GM19025 (cell line): ENCODE measurements around the gene SLC22A13.
"Not testable (repeated sequence)": the region's sequence is repeated elsewhere in the genome, so short reads cannot be mapped to it uniquely, and the experiment has no call there.

Experiments used
- ATAC-seq: cut with Tn5 transposase; IDR thresholded peaks from one replicate; pipeline ENCODE4 v1.9.1; 2021; ENCODE audit warnings: mild to moderate bottlenecking, low read depth, moderate library complexity; ENCODE audit not compliant: unreplicated experiment

Gene SLC22A13

DNA sequence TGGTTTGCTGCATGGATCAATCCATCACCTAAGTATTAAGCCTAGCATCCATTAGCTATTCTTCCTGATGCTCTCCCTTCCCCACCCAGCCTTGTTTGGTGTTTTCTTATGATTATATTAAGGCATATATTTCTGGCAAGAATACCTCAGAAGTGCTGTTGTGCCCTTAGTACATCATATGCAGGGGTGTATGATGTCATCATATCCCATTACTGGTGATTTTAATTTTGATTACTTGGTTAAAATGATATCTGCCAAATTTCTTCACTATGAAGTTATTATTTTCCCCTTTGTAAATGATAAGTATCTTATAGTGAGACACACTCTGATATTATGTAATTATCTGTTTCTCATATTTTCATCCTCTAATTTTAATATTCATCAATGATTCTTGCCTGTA lies 31.9 kb downstream of the SLC22A13 start:
- ATAC-seq: no peak

DNA sequence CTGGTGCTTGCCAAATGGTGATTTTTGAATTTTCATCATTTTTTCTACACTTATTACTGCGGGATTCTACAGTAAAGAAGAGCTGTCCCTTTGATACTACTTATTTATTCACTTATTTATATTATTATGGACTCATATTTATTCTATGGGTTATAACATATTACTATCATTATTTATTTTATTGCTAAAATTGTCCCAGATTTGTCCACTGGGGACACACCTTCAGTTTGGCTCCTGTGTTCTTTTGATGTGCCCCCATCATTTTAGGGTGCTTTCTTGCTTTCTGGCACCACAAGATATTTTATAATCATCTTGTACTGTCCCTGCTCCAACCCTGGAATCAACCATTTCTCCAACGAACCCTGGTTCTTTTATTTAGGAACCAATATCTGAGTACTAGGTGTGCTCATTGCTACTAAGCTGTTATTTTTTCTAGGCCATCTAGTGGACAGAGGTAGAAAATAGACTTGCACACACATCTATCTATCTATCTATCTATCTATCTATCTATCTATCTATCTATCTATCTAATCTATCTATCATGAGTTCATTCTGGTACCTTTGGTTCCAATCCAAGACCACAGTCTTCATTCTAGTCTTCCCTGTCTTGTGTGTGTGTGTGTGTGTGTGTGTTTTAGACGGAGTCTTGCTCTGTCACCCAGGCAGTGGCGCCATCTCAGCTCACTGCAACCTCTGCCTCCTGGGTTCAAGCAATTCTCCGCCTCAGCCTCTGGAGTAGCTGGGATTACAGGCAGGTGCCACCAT lies 32.5 kb downstream of the SLC22A13 start:
- no peak for ATAC-seq

DNA sequence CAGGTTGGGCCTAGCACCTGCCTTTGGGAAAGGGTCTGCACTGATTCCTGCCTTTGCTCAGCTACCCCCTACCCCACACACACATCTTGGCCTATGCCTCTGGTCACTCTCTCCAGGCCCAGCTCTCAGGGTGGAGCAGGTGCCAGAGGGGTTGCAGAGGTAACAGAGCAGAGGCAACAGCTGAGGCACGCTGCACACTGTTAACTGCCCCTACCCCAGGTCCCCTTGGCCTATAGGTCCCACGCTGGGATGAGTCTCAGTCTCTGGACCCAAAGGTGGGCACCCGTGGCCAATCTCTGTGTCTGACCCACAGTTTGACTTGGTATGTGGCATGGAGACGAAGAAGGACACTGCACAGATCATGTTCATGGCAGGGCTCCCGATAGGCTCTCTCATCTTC lies 41.3 kb downstream of the SLC22A13 start:
- no peak for ATAC-seq

DNA sequence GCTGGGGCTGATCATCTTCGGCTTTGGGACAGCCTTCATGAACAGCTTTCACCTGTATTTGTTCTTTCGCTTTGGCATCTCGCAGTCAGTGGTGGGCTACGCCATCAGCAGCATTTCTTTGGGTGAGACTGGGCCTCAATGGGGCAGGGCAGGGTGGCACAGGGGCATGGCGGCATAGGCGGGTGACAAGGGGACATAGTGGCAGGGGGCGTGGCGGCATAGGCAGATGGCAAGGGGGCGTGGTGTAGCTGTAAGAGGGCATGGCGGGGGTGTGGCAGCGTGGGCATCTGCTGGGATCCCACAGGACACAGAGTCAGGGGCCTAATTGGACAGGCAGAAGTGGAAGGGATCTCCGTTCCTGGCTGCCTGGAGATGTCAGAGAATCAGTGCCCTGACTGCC lies 42.0 kb downstream of the SLC22A13 start:
- no peak for ATAC-seq

DNA sequence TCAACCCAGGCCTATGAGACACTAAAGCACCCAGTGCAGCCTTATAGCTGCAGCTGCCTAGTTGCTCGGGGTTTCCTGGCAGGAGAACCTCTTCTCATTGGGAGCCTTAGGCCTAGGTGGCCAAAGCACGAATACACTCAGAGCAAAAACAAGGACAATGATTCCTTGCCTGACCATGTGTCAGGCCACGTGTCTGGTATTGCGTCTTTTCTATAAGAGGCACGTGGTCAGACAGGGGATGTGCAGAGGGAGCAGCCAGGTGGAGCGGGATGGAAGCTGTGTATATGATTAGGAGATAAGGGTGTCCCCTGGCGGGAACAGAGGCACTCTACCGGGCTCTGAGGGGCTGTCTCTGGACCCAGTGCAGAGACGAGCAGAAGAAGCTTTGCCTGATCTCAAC lies 42.8 kb downstream of the SLC22A13 start:
- no peak for ATAC-seq

DNA sequence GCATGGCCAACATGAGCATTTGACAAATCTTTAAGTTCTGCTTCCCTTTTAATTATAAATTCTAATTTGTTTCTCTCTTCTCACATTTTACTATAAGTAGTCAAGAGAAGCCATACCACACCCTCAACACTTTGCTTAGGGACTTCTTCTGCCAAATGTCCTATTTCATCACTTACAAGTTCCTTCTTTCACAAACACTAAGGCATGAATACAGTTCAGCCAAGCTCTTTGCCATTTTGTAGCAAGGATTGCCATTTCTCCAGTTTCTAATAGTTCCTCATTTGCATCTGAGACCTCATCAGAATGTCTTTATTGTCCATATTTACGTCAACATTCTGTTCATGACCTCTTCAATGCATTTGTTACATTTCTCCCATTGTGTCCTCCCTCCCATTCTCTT lies 45.9 kb downstream of the SLC22A13 start:
- no peak for ATAC-seq

DNA sequence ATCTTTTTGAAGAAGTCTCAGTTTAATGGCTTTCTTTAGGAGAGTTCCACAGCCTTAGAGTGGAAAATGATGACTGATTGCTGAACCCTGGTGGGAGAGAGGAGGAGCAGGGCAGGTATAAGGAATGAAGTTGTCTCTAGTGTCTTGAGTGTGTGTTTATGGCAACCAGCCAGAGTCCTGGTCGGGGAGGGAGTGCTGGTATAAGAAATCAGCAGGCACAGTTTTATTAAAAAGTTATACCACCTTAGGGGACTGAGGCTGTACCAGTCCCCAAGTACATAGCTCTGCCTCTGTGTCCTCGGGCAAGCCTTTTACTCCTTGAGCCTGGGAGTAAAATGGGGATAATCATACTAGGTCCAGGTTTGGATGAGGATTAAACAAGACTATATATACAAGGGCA lies 46.3 kb downstream of the SLC22A13 start:
- no peak for ATAC-seq

DNA sequence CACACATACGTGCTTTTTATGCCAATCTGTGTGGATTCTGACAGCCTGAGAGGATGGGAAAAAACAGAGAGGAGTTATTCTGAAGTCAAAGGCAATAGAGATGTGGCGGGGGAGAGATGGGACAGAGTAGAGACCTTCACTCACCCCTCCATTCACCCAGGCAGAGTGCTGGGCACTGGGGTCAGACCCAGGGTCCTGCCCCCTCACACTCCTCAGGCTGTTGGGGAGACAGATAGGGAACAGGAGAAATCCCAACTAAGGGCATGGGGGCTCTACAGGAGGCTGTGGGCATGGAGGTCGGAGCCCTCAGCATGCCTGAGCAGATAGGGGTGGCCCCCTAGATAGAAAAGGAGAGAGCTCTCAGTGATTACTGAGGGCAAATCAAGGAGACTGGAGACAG lies 46.7 kb downstream of the SLC22A13 start:
- ATAC-seq: no peak

DNA sequence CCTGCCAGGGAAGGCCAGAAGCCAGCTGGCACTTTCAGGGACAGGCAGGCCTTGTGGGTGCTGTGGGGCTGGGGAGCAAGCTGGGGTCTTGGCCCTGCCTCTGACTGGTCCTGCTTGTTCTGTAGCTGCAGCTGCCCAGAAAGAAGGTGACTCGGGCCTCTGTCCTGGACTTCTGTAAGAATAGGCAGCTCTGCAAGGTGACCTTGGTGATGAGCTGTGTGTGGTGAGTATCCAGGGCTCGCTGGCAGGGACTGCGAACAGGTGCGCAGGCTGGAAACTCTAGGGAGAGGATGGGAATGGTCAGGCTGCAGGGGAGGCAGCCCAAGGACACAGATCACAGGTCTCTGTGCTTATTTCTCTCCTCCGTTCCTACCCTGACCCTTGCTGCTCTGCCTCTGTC lies 47.7 kb downstream of the SLC22A13 start:
- no peak for ATAC-seq

DNA sequence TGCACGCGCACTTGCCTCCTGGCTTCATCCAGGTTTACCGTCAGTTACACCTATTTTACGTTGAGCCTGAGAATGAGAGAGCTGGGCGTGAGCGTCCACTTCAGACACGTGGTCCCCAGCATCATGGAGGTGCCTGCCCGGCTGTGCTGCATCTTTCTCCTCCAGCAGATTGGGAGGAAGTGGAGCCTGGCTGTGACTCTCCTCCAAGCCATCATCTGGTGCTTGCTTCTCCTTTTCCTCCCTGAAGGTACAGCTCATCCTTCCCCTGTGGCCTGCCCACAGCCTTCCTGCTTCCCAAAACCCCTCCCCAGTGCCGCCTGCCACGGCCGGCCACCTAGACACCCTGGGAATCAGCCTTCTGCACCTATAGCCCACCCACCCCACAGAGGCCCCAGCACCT lies 48.1 kb downstream of the SLC22A13 start:
- ATAC-seq: no peak

DNA sequence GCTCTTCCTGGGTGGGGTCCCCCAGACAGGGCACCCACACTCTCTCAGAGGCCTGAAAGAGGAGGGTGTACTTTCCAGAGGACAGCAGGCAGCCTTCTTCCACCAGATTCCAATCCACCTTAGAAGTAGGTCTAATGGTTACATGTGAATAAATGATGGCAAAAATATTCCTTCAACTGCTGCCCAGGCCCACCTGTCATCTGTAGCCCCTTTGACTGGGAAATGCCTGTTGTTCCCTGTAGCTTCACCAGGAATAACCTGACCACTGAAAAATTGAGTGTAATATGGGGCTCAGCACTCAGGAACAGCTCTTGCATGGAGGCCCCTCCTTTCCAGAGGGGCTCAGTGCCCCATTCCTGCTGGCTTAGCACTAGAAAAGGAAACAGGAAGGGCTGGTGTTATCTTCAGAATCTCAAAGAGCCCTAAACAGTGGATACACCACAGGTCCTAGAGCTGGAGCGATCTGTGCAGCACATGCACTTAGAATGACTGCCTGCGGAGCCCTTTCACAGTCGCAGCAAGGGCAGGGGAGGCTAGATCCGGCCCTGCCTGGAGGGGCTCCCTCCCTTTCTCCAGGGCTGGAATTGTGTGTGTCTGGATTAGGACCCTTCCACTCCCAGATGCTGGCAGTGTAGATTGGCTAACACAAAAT lies 48.6 kb downstream of the SLC22A13 start:
- no peak for ATAC-seq

DNA sequence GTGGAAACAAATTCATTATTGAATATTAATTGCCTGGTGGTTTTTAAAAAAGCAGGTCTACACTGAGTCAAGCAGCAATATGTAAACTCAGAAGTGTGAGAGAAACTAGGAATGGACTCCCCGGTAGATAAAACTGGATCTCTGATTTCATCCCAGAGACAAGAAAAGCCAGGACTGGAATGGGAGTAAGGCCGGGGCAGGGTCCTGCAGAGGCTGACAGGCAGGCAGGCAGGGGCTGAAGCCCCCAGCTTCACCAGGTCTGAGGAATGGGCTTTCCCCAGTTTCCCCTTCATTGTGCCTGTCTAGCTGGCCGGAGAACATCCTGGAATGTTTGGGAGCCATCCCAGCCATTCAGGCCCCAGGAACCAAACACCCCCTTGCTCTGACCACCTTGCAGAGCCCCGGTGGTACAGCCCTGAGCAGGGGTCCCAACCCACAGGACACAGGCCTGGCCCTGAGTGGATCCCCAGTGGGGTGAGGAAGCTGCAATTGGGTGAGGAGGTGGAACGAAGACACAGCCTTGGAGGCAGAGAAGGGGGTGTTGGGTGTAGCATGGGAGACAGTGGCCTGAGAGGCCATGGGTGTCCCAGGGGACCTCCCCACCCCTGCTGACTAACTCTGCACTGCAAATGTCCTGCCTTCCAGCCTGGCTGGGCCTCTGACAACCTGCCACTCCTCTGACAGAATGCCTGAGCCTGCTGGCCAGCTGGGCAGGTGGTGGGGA lies 49.3 kb downstream of the SLC22A13 start:
- ATAC-seq: no peak

DNA sequence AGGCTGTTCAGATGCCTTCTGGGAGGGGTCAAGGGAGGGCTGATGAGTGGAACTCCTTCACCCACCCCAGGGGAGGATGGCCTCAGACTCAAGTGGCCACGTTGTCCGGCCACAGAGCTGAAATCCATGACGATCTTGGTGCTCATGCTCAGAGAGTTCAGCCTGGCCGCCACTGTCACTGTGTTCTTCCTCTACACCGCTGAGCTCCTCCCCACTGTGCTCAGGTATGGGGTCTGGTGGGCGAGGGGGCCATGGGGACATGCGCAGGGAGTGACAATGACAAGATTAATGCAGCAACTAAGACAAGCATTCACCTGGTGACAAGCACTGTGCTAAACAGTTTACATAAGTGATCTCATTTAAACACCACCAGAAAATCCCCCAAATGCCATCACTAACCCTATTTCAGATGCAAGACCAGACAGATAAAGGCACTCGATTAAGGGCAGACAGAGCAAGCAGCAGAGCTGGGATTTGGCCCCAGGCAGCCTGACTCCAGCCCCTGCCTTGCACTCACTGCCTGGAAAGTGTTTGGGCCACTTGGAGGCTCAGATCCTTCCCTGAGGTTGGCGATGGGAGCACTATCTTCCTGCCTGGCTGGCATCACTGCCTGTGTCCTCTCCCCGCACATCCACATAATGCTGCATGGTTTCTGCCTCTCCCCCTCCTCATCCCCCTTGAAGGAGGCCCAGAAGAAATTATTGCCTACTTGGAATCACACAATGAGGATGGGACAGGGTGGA lies 50.0 kb downstream of the SLC22A13 start:
- ATAC-seq: no peak

DNA sequence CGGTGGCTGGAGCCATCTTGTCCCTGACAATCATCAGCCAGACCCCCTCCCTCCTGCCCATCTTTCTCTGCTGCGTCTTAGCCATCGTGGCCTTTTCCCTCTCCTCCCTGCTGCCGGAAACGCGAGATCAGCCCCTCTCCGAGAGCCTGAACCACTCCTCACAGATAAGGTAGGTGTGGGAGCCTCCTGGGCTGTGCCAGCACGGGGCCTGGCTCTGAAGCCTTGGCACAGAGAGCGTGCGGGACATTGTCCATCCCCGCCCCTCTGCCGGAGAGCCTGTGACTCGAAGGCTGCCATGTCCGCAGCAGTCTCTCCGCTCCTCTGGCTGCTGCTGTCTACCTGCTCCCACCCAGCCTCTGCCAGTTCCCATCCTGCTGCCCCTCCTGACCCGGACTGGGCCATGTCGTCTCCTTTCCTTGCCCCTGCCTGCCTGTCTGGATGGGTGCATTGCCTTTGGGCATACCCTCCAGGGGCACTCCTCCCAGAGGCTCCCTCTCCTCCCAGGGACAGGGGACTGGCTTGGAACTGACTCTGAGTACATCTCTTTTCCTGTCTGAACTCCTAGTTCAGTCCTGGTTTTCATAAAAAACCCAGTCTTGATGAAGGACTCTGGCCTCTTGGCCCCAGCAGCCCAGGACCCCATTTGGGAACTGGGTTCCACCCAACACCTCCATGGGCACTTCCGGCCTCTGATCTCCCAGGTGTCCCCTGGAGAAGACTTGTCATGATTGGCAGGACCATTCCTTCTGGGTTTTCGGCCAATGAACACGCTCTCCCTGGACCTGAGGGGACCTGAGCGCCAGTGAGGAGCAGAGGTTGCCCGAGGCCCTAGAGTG lies 51.0 kb downstream of the SLC22A13 start:
- no peak for ATAC-seq

DNA sequence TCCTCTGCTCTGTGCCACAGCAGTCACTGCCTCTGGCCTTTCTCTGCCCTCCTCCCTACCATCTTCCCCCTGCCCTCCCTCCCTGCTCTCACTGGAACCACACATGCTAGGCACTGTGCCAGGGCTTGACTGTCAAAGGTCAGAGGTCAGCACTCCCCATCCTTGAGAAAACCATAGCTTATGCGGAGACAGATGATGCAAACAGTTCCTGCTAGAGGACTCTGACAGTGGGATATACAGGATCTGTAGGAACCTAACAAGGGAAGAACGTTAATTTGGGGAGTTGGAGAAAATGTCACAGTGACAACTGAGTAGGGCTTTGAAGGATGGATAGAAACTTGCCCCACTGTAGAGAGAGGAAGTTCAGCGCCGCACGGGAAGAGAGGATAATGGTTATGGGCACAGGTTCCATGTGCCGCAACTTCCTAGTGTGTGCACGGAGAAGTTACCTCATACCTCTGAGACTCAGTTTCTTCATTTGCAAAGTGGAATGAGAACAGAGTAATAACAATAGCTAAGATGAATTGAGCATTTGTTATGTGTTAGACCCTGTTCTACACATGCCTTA lies 51.7 kb downstream of the SLC22A13 start:
- ATAC-seq: no peak

DNA sequence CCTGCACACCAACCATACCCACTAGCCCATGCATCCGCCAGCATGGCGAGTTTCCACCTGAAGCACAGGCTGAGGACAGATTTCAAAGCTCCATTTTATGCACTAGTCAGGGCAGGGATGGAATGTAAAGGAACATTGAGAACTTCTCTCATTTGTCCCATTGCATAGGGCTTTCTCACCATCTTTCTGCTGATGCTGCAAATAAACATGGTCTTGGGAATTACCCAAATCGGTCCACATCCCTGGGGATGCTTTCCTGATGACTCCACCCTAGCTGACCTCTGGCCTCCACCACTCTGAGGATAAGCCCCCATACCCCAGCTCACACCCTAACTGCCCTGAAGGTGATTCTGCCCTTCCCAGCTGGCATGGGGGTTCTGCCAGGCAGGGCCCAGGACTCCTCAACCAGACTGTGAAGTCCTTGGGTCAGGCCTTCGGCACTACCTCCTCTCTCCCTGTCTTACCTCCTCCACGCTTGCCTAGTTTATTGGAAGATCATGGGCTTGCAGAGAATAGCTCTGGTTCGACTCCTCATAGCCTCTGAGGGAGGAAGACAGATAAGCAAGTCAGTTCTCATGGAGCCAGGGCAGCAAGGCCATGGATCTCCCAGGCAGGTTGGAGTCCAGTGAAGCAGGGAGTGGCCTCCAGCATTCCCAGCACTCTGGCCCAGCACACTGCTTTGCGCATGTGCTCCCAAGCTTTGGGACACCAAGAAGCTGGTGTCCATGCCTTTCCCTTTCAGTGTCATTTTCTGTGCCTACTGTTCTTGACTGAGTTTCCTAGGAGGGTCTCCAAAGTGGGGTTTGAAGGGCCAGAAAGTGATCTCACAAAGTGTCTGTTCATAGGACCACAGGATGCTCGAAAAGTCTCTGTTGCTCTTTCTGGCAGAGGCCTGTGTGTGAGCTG lies 53.4 kb downstream of the SLC22A13 start:
- ATAC-seq: no peak

DNA sequence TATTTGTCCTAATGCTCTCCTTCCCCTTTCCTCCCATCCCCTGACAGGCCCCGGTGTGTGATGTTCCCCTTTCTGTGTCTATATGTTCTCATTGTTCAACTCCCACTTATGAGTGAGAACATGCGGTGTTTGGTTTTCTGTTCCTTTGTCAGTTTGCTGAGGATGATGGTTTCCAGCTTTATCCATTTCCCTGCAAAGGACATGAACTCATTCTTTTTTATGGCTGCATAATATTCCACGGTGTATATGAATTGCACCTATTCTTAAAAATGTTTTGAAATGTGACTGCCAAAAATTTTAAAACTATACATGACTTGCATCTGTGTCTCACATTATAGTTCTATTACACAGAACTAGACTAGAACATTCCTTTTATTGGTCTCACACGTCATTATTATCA lies 55.0 kb downstream of the SLC22A13 start:
- ATAC-seq: not testable (repeated sequence)

DNA sequence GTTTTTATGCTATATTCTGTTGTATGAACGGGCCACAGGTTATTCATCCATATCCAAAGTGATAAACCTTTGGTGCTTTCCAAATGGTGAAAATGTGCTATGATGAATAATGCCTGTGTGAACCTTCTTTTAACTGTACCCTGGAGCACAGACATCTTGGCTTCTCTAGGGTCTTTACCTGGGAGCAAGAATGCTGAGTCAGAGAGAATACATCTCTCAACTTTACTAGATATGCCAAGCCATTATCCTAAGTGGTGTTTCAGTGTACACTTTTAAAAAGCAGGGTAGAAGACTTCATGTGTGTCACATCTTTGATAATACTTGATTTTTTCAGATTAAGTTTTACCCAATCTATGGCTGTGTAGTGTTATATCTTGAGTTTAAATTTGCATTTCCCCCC lies 57.4 kb downstream of the SLC22A13 start:
- ATAC-seq: no peak

DNA sequence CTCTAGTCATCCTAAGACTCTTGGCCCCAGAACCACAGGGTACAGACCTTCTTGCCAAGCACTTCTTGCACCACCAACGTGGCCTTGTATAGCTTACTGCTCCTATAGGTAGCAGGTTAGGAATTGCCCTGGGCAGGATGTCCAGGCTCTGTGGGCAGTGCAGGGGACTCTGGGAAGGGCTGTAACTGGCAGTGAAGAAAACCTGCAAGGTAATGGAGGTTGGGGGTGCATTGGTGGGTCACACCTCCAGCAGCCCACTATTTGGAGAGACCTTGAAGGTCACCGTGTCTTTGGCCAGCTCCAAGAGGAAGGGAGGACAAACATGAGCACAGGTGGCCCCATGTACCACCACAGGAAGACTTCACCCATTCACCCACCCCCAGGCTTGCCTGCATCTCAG lies 59.6 kb downstream of the SLC22A13 start:
- no peak for ATAC-seq
